Ishikawa (cell line): ENCODE results near the gene CRTC1.

Experiments used
- CEBPB ChIP-seq: IDR thresholded peaks from 2 replicates; pipeline ENCODE4 v1.6.1; 2012
- CREB1 ChIP-seq: IDR thresholded peaks from 2 replicates; pipeline ENCODE4 v1.6.1; 2012; ENCODE audit warnings: low read depth
- EGR1 ChIP-seq: IDR thresholded peaks from 2 replicates; pipeline ENCODE4 v1.6.1; 2012
- EP300 ChIP-seq: IDR thresholded peaks from 2 replicates; pipeline ENCODE4 v1.6.1; 2012; ENCODE audit warnings: borderline replicate concordance
- FOXM1 ChIP-seq: IDR thresholded peaks from 2 replicates; pipeline ENCODE4 v1.6.1; 2012; ENCODE audit warnings: low read depth, borderline replicate concordance
- NFIC ChIP-seq: IDR thresholded peaks from 2 replicates; pipeline ENCODE4 v1.6.1; 2012
- RAD21 ChIP-seq: IDR thresholded peaks from 2 replicates; pipeline ENCODE4 v1.6.1; 2012; ENCODE audit warnings: low read depth
- TAF1 ChIP-seq: IDR thresholded peaks from 2 replicates; pipeline ENCODE4 v1.6.1; 2012; ENCODE audit warnings: low read depth, mild to moderate bottlenecking
- TCF12 ChIP-seq: IDR thresholded peaks from 2 replicates; pipeline ENCODE4 v1.6.1; 2012; ENCODE audit warnings: low read depth
- TEAD4 ChIP-seq: IDR thresholded peaks from 2 replicates; pipeline ENCODE4 v1.6.1; 2012
- USF1 ChIP-seq: IDR thresholded peaks from 2 replicates; pipeline ENCODE4 v1.6.1; 2012
- YY1 ChIP-seq: IDR thresholded peaks from 2 replicates; pipeline ENCODE4 v1.6.1; 2012; ENCODE audit warnings: low read depth
- ZBTB7A ChIP-seq: IDR thresholded peaks from 2 replicates; pipeline ENCODE4 v1.6.1; 2012; ENCODE audit warnings: low read depth
- TF ChIP-seq, protein P1 (sequence below): IDR thresholded peaks from 2 replicates; pipeline ENCODE4 v1.6.1; 2012
- TF ChIP-seq, protein P2 (sequence below): IDR thresholded peaks from 2 replicates; pipeline ENCODE4 v1.6.1; 2012; ENCODE audit warnings: low read depth, mild to moderate bottlenecking

The CRTC1 gene

DNA sequence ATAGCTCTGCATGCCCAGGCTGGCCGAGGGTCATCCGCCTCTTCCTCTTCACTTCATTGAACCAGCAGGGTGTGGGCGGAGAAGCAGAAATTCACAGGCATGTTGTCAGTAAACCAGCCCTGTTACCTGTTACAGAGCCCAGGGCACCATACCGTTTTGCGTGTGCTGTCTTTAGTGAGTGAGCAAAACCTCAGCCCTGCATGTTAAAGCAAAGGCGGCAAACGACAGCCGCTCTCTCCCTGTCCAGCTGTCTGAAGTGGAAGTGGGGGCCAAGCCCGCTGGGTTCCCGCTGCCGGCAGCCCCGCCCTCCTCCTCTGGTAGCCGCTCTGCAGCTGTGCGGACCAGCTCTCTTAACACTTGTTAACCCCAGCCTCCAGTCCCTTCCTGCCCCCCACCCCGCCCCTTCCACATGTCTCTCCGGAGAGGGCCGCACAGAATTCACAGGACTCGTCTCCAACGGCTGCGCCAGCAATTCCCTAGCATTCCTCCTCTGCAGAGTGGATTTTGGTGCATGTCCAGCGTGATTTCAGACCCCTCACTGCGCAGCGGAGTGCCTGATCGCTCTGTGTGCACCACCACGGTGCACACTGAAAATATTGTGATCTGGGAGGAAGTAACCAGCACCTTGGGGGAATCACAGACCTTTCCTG lies 34.0 kb upstream of the CRTC1 start:
- TF ChIP-seq, protein P1, sequence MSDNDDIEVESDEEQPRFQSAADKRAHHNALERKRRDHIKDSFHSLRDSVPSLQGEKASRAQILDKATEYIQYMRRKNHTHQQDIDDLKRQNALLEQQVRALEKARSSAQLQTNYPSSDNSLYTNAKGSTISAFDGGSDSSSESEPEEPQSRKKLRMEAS = no peak
- TF ChIP-seq TAF1 = no peak
- TF ChIP-seq RAD21 = no peak
- no peak for TF ChIP-seq USF1
- TF ChIP-seq TEAD4 = no peak
- TF ChIP-seq CEBPB = no peak

DNA sequence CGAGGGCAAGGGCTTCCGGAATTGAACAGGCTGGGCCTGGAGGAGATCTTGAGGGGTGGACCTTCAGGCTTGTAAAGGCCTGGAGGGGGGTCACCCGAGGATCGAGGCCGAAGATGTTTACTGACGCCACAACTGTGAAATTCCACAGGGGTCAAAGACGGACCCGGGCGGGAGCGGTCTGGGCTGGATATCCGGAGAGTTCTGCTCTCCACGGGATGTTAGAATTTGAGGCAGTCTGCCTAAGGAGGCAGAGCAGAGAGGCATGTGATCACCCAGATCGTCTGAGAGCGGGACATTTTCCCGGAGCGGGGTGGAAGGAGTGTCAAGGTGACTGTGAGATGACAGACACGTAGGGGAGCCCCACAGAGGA lies 33.5 kb upstream of the CRTC1 start:
- TF ChIP-seq EGR1 = no peak
- no peak for TF ChIP-seq USF1
- TF ChIP-seq YY1 = no peak
- TF ChIP-seq RAD21 = no peak
- TF ChIP-seq EP300 = no peak
- TF ChIP-seq TAF1 = no peak
- no peak for TF ChIP-seq CREB1
- no peak for TF ChIP-seq NFIC
- TF ChIP-seq TCF12 = no peak
- TF ChIP-seq, protein P2, sequence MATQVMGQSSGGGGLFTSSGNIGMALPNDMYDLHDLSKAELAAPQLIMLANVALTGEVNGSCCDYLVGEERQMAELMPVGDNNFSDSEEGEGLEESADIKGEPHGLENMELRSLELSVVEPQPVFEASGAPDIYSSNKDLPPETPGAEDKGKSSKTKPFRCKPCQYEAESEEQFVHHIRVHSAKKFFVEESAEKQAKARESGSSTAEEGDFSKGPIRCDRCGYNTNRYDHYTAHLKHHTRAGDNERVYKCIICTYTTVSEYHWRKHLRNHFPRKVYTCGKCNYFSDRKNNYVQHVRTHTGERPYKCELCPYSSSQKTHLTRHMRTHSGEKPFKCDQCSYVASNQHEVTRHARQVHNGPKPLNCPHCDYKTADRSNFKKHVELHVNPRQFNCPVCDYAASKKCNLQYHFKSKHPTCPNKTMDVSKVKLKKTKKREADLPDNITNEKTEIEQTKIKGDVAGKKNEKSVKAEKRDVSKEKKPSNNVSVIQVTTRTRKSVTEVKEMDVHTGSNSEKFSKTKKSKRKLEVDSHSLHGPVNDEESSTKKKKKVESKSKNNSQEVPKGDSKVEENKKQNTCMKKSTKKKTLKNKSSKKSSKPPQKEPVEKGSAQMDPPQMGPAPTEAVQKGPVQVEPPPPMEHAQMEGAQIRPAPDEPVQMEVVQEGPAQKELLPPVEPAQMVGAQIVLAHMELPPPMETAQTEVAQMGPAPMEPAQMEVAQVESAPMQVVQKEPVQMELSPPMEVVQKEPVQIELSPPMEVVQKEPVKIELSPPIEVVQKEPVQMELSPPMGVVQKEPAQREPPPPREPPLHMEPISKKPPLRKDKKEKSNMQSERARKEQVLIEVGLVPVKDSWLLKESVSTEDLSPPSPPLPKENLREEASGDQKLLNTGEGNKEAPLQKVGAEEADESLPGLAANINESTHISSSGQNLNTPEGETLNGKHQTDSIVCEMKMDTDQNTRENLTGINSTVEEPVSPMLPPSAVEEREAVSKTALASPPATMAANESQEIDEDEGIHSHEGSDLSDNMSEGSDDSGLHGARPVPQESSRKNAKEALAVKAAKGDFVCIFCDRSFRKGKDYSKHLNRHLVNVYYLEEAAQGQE = no peak
- no peak for TF ChIP-seq FOXM1
- no peak for TF ChIP-seq TEAD4
- TF ChIP-seq CEBPB = no peak
- TF ChIP-seq, protein P1 = no peak

DNA sequence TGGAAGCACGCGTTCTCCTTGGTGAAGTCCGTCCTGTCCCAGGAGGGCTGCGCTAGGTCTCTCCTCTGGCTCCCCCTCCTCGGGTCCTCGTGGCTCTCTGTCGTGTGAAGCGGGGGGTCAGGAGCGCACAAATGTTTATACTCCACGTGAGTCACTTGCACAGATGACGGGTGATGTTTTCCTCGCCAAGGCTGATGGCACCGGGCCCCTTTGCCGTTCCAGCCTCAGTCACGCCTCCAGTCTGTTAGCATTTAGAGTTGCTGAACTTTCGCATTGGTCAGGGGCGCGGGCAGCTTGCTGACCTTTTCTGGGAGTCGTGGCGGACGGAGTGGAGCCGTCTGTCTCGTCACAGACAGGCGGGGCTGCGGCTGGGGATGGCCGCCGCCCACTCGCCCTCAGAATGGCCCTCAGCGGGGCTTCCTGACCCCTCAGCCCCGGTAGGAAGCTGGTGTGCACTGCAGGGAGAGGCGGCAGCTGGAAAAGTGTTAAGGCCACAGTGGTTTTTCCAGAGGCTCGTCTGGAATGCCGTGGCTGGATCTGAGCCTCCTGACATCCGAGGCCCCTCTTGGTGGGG lies 32.9 kb upstream of the CRTC1 start:
- TF ChIP-seq CEBPB = no peak
- TF ChIP-seq FOXM1 = no peak
- TF ChIP-seq NFIC = no peak
- TF ChIP-seq TAF1 = no peak

GRCh38 chr19:18651300-18651699 lies 32.2 kb upstream of the CRTC1 start:
- TF ChIP-seq TEAD4 (no peak), ZBTB7A (no peak), TAF1 (no peak), NFIC (no peak), EGR1 (no peak), TCF12 (no peak), RAD21 (no peak), USF1 (no peak), CEBPB (no peak), CREB1 (no peak), FOXM1 (no peak), YY1 (no peak), EP300 (no peak)
- TF ChIP-seq, protein P2 = no peak
- TF ChIP-seq, protein P1 = no peak

DNA sequence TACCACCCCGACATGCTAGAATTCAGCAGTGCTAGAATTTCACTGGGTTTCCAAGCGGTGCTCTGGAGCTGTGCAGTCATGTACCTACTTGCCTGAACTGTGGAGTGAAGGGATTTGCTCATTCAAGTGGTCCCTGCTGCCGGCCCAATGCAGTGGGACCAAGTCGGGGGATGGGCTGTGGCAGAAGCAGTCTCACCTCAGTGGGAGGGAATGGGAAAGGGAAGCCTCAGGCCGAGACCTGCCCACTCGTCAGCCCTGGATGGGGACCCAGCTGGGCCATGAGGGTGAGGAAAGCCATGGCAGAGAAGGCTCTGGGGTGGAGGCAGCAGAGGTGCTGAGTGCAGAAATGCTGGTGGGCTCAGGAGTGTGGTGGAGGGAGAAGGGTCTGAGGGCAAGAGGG lies 31.7 kb upstream of the CRTC1 start:
- TF ChIP-seq YY1 (no peak), ZBTB7A (no peak), USF1 (no peak), CEBPB (no peak), TCF12 (no peak), NFIC (no peak), EGR1 (no peak), EP300 (no peak), TEAD4 (no peak), CREB1 (no peak), RAD21 (no peak)
- TF ChIP-seq, protein P1 = no peak
- TF ChIP-seq, protein P2 = no peak
